ENCODE measurements around the gene ZBED1.
"Not testable (repeated sequence)": the region's sequence is repeated elsewhere in the genome, so short reads cannot be mapped to it uniquely, and the experiment has no call there.

ZBED1 gene

GRCh38 chrX:2519638-2520037 lies 18.9 kb upstream of the ZBED1 start:
- not testable (repeated sequence) for DNase-seq (ENCODE audit: low spot score)

GRCh38 chrX:2517055-2517454 lies 16.3 kb upstream of the ZBED1 start:
- no peak for DNase-seq (ENCODE audit: low spot score)

- no peak for DNase-seq (ENCODE audit: low spot score)
These were observed 15.8 kb upstream of the ZBED1 start for GRCh38 chrX:2516623-2517022.

DNA sequence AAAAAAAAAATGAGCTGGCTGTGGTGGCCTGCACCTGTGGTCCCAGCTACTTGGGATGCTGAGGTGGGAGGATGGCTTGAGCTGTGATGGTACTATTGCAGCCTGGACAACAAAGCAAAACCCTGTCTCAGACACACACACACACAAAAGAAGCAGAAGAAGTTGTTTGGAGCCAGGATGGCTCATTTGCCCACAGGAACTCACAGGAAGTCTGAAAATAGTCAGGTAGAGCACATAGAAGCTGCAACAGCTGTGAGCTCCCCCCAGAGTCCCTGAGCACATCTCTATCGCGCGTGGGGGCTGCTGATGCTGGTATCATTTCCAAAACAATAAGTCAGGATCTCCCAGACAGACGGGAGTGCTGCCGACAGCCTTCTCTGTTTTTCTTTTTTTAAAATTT lies 13.4 kb upstream of the ZBED1 start:
- DNase-seq (ENCODE audit: low spot score): no peak

- no peak for DNase-seq (ENCODE audit: low spot score)
These were observed 12.4 kb upstream of the ZBED1 start for GRCh38 chrX:2513121-2513664.

GRCh38 chrX:2512501-2512900 lies 11.7 kb upstream of the ZBED1 start:
- DNase-seq (ENCODE audit: low spot score): no peak

DNA sequence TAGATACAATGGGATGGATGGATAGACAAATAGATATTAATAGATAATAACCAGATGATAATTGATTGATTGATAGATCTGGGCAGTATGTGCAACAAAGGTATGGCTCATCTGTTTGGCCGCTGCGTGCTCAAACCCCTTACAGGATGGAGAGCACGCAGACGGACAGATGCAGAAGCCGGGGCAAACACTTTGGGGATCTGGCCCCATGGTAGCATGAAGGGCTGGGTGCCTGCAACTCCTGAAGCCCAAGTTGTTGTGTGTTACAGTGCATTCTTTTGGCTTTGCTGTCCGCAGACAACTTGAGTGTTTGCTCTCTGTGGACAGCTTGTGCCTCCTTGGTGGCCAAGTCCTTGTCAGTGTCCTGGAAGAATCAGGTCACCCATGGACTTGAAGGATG lies 10.6 kb upstream of the ZBED1 start:
- no peak for DNase-seq (ENCODE audit: low spot score)

- no peak for DNase-seq (ENCODE audit: low spot score)
These were observed 8.0 kb upstream of the ZBED1 start for GRCh38 chrX:2508648-2509335.

DNA sequence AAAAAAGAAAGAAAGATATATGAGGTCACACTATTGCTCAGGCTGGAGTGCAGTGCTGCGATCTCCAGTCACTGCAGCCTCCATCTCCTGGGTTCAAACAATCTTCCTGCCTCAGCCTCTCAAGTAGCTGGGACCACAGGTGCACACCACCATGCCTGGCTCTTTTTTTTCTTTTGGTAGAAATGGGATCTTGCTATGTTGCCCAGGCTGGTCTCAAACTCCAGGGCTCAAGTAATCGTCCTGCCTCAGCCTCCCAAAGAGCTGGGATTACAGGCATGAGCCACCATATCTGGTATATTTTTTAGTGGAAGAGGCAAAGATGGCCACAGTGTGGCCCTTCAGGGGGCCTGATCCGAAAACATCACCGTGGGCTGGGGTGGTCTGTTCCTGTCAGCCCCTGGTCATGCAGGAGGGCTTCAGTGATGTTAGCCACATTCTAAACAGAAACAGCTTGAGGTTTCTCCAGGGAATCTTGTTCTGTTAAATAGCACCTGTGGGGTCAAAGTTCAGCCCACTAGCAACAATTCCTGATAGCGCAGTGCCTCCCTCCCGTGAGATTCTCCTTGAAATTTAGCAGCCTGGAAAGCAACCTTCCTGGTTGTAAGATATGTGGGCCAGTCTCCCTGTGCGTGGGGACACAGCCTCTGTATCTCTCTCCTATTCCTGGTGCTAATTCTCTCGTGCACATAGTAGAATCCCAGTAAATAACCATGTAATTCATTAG lies 7.3 kb upstream of the ZBED1 start:
- DNase-seq (ENCODE audit: low spot score): no peak

- DNase-seq (ENCODE audit: low spot score): no peak
These were observed 6.4 kb upstream of the ZBED1 start for GRCh38 chrX:2507196-2507595.

DNA sequence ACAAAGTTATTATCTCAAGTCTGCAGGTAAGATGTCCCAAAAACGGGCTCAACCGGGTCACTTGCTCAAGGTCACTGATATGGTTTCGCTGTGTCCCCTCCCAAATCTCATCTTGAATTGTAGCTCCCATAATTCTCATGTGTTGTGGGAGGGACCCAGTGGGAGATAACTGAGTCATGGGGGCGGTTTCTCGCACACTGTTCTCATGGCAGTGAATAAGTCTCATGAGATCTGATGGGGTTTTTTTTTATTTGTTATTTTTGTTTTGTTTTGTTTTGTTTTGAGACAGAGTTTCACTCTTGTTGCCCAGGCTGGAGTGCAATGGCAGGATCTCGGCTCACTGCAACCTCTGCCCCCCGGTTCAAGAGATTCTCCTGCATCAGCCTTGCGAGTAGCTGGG lies 4.6 kb upstream of the ZBED1 start:
- not testable (repeated sequence) for DNase-seq (ENCODE audit: low spot score)

- DNase-seq (ENCODE audit: low spot score): no peak
These were observed 4.0 kb upstream of the ZBED1 start for GRCh38 chrX:2504706-2505332.

DNA sequence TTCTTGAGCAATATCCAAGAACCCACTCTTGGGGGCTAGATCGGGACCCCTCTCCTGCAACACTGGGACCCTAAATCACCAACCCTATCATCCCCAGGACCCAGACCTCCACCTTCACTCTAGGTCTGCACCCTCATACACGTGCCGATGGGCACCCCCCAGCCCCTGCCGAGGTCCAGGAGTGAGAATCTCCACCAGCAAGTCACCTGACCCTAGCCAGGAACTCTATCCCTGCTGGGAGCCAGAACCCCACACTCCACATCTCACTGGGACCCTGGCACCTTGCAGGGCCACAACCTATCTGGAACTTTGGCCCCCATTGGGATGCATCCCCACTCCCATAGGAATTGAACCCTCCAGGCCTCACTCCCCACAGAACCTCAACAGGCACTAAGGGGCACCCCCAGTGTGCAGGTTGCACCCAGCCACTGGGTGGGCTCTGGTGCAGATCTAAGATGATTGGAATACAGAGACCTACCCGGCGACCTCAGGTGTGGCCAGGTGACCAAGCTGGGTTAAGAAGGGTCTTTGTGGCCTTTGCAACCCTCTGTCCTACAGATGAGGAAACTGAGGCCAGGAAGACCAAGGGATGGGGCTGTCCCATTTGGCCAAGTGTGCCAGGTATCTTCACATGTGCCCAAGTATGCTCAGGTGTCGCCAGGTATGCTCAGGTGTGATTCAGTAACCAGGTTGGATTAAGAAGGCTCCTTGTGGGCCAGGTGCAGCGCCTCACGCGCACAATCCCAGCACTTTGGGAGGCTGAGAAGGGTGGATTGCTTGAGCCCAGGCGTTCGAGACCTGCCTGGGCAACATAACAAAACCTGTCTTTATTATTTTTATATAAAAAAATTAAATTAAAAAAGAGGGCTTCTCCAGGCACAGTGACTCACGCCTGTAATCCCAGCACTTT lies 3.1 kb upstream of the ZBED1 start:
- DNase-seq (ENCODE audit: low spot score): no peak

GRCh38 chrX:2502668-2503519 lies 2.1 kb upstream of the ZBED1 start:
- no peak for DNase-seq (ENCODE audit: low spot score)

DNA sequence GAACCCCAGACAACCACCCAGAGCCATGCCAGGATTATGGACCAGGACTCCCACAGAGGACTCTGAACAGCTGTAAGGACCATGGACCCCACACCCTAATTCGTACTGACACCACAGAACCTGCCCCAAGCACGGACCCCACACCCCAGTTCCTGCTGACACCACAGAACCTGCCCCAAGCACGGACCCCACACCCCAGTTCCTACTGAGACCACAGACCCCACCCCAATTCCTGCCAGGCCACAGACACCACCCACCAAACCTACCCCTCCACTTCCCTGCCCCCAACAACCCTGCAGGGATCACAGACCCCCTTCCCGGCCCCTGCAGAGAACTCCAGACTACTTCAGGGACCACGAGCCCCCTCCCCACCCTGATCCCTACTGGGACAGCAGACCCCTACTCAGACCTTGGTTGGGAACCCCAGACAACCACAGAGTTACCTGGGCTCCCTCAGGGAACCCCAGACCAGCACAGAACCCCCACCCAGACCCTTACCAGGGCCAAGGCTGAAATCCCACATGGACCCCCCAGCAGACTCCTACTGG lies 1.4 kb upstream of the ZBED1 start:
- no peak for DNase-seq (ENCODE audit: low spot score)

GRCh38 chrX:2501559-2502102 lies 855 bp upstream of the ZBED1 start:
- no peak for DNase-seq (ENCODE audit: low spot score)

DNA sequence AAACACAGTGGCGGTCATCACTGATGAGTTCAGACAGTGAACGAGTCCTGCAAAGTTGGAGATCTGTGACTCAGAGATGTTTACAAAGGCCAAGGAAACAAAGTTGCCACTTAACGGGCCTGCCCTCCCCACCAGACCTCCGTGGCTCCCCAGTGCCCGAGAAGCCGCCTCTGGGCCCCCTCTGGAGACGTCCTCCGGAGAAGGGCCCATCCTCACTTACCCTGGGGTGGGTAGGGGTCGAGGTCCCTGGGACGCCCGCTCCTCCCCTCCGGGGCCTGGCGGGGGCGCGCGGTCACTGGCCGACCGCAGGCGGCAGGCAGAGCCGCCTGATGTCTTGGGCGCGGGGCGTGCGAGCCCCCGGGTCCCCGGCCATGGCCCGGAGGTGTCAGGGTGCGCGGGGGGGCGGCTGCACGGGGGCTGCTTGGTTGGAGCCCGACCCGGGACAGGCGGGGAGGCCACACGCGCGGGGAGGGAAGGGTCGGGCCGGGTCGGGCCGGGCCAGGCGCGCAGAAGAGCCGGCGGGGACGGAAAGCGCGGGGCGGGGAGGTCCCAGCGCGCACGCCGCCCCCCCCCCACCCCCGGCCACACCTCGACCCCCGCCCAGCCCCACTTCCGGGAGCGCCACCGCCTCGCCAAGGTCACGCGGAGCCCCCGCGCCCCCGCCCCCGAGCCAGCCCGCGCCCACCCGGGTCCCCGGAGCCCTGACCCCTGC lies 529 bp downstream of the ZBED1 start:
- peak; percentile 7 for DNase-seq (ENCODE audit: low spot score)

DNA sequence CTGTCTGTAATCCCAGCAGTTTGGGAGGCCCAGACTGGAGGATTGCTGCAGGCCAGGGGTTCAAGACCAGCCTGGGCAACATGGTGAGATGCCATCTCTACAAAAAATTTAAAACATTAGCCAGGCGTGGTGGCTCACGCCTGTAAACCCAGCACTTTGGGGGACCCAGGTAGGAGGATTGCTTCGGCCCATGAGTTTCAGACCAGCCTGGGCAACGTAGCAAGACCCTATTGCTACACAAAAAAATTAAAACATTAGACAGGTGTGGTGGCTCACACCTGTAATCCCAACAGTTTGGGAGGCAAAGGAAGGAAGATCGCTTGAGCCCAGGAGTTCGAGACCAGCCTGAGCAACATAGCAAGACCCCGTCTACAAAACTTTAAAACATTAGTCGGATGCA lies 1.3 kb downstream of the ZBED1 start:
- DNase-seq (ENCODE audit: low spot score): no peak

- no peak for DNase-seq (ENCODE audit: low spot score)
These were observed 1.9 kb downstream of the ZBED1 start for GRCh38 chrX:2498781-2499302.

All from SW480 (cell line).